GM21390 (cell line): ENCODE measurements around the gene FEN1.

Experiments
- ATAC-seq: cut with Tn5 transposase; IDR thresholded peaks from one replicate; pipeline ENCODE4 v1.9.1; 2021; ENCODE audit not compliant: unreplicated experiment

FEN1 gene, protein sequence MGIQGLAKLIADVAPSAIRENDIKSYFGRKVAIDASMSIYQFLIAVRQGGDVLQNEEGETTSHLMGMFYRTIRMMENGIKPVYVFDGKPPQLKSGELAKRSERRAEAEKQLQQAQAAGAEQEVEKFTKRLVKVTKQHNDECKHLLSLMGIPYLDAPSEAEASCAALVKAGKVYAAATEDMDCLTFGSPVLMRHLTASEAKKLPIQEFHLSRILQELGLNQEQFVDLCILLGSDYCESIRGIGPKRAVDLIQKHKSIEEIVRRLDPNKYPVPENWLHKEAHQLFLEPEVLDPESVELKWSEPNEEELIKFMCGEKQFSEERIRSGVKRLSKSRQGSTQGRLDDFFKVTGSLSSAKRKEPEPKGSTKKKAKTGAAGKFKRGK

DNA sequence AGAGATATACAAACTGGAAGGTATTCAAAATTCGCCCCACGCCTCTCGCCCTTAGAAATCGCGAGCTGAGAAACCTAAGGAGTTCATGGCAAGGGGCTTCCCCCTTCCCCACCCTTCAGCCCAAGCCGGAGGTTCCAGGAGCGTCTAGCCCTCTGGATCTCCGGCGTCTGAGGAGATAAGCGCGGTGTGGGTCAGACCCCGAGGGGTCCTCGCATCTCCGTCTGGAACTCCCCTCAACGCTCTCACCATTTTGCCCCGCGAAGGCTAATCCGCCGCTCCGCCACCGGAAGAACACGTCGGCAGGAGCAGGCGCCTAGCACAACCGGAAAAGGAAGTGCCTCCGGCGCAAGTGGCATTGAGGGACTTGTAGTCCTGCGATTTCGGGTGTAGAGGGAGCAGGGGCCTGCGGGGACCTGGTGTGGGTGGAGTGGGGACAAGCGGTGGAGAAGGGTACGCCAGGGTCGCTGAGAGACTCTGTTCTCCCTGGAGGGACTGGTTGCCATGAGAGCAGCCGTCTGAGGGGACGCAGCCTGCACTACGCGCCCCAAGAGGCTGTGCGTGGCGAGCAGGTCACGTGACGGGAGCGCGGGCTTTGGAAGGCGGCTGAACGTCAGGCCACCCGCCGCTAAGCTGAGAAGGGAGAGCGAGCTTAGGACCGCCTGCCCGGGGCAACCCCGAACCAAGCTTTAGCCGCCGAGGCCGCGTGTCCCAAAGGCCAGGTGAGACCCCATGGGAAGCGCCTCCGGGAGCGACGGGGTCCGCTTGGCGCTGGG, at the start of gene FEN1, which contains the start of gene TMEM258:
Gene FEN1, plus strand, starts transcription at position 602 of the 773 bp plus-strand sequence. CDS start 2,451 bp downstream, outside the sequence.
Gene TMEM258, minus strand, starts transcription at position 290 of the 773 bp plus-strand sequence. Its CDS starts 41 bp downstream, at position 249.
- ATAC-seq = peak; percentile 87

- ATAC-seq = no peak
Measured at GRCh38 chr11:61743486-61744095, 49.1 kb upstream of the FEN1 start.

GRCh38 chr11:61744181-61744580, 48.5 kb upstream of the FEN1 start:
- ATAC-seq = no peak

- no peak for ATAC-seq
Measured at GRCh38 chr11:61744609-61745156, 48.0 kb upstream of the FEN1 start.

DNA sequence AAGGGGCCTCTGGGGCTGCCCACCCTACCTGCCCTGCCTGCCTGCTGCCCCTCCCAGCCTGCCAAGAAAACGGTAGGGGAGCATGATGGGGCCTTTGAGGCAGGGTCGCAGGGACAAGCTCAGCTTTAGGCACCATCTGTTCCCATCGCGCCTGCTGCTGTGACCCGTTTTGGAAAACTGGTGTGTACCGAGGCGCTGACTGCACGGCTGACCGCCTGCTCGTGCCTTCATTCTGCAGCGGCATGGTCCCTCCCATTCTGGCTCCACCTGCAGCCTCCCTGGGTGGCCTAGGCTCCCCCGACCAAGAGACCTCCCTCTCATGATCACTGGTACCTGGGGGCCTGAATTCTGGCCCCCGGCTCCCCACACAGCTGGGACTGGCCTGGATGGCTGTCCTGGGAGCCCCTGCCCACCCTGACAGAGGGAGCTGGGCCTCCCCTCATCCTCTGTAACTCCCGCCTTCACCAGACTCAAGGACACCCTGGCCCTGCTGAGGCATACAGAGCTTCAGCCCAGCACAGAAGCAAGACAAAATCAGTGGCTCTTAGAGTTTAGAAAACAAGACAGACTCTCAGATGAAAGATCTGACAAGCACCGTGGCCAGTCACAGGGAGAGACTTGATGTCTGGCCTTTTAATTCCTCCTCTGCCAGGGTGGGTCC, 46.8 kb upstream of the FEN1 start:
- no peak for ATAC-seq

DNA sequence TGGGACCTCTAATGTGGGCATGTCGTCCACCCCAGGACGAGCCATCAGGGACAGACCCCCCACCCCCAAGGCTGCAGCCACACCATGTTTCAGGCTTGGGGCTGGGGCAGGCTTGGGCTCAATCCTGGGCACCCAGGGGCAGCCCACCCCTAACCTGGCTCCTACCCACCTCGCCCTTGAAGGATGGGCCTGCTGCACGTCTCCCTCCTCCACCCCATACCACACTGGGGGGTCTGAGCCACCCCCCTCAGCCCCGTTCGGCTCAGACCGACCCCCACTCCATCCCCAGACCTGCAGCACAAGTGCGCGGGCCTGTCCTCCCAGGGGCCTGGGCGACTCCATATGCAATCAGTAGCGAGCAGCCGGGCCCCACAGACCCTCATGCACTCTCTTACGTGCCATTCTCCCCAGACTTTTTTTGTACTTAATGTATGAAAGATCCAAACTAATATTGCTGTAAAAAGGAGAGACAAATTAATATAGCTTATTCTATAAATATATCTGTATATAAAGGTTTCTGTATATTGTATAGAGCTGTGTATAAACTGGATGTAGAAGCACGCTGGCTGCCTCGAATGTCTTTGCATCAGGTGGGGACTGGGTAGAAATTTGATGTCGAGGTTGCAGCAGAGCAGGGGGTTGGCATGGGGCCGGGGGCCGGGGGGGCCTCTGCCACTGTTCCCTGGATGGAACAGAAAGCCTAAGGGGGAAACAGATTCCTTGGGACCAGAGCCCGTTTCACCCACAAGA, 46.1 kb upstream of the FEN1 start:
- no peak for ATAC-seq

GRCh38 chr11:61747192-61747966, 45.3 kb upstream of the FEN1 start:
- ATAC-seq = peak; percentile 61

DNA sequence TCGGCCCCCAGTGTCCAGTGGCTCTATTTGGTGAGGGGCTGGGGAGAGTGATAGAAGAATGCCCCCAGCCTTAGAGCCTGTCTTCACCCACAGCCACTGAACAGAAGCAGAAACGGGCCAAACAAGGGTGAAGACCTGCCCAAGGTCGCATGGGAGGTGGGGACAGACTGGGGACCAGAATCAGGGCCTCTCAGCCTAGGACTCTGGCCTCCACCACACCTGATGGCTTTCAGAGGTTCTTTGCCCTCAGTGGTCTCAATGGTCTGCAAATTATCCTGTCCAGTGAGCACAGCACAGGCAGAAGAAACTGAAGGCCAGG, 44.8 kb upstream of the FEN1 start:
- ATAC-seq = no peak

DNA sequence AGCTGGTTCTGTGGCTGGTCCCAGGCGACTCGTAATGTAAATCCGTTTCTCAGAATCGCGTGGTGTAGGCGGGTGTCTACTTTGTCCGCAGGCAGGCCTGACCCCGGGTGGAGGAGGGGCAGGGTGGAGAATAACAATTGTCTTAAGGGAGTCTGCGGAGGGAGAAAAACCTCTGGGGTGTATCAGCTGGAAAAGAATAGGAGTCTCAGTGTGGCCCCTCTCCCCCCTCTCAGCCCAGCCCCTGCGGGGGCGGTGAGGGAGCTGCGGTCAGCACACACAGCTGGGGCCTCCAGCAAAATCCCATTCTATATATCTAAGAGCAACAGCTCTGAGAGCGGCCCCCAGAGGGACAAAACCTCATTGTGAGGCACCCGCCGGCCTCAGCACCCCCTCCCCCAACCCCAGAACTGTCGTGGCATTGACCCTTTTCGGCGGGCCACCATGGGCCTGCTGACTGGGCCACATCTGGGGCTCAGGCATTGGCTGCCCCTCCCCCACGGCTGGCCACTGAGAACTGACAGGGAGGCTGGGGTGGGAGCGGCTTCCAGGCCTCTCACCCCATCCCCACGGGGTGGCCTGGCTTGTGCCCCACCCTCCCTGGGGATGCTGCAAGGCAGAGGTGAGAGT, 43.0 kb upstream of the FEN1 start:
- ATAC-seq = no peak

DNA sequence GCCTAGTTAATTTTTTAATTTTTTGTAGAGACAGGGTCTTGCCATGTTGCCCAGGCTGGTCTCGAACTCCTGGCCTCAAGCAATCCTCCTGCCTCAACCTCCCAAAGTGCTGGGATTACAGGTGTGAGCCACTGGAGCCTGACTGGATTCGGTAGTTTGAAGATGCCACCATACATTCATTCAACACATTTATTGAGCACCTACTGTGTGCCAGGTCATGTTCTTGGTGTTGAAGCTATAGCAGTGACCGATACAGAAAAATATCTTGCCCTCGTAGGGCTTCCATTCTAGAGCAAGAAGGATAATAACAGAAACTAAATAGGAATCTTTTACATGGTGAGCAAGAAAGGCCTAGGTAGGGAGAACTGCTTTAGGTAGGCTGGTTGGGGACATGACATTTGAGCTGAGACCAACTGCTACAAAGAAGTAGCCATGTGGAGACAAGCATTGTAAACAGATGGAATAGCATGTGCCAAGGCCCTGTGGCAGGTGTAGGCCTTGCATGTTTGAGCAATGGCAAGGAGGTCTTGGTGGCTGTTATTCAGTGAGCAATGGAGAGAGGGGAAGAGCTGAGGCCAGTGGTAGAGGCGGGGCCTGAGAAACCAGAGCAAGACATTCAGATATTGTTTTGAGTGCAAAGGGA, 42.0 kb upstream of the FEN1 start:
- ATAC-seq = no peak

GRCh38 chr11:61751384-61751783, 41.3 kb upstream of the FEN1 start:
- ATAC-seq = no peak

DNA sequence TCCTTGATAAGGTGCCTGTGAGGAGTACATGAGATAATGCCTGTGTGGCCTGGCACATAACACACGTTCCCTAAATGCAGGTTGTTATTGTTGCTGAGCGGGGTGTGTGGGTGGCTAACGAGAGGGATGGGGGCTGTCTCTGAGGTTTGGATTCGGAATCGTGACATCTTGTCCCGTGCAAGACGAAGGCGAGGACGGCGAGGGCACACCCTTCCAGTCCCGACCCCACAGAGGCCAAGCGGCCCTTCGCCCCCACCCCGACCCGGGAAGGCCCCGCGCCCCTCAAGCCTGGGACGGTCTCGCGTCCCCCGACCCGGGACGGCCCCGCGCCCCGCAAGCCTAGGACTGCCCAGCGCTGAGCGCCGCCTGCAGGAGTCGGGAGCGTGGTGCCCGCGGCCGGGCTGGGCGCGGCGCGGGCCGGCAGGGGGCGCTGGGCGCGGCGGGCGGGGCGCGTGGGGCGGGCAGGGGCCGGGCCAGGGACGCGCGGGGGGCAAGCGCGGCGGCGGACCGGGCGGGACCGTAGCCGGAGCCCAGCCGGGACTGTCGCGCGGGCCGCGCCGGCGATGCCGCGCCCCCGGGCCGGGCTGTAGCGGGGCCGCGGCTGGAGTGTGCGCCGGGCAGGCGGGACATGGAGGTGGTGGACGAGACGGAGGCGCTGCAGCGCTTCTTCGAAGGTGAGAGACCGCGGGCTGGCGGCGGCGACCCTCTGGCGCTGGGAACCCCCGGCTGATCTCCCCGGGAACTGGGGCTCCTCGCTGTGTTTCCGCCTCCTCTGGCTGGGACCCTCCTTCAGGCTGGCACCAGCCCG, 40.4 kb upstream of the FEN1 start, which contains the start of gene MYRF:
Gene MYRF, plus strand, starts transcription at position 520 of the 808 bp plus-strand sequence. Its CDS starts 109 bp downstream, at position 629.
- ATAC-seq = peak; percentile 44

DNA sequence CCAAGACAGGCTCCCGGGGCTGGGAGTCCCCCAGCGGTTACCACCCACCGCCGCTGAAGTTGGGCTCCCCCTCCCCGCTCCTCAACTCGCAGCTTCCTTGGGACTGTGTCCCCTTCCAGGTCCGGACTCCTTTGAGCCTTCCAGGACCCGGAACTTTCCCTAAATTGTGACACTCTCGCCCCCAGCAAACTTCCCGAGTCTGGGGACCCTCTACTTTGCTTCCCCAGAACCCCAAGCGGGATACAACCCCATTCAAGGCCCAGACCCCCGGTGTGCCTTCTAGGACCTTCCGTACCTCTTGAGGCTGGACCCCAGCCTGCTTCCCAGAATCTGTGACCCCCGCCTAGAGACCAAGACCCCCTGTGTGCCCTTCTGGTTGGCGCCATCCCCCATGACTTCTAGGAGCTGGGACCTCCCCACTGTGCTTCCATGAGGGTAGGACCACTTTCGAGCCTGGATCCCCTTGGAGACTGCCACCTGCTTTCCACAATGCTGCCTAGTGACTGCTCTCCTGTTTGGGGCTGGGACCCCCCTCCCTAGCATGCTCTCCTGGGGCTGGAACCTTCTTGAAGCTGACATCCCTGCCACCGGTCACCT, 39.7 kb upstream of the FEN1 start:
- no peak for ATAC-seq

DNA sequence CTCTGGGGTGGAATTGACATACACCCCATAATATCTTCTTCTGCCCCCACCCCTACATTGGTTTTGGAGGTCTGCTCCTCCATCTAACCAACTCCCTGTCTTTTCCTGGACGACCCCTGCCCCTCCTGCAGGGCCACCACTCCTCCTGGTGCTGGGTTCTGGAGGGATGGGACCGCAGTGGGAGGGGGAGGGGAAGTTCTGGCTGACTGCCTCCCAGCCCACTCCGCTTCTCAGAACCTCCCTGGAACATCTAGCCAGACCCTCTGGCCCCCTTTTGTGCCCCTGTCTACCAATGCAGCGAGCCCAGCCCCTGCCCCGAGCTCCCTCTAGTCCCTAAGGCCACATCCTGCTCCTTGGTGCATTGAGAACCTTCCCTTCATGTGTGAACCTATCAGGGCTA, 39.0 kb upstream of the FEN1 start:
- ATAC-seq = no peak

DNA sequence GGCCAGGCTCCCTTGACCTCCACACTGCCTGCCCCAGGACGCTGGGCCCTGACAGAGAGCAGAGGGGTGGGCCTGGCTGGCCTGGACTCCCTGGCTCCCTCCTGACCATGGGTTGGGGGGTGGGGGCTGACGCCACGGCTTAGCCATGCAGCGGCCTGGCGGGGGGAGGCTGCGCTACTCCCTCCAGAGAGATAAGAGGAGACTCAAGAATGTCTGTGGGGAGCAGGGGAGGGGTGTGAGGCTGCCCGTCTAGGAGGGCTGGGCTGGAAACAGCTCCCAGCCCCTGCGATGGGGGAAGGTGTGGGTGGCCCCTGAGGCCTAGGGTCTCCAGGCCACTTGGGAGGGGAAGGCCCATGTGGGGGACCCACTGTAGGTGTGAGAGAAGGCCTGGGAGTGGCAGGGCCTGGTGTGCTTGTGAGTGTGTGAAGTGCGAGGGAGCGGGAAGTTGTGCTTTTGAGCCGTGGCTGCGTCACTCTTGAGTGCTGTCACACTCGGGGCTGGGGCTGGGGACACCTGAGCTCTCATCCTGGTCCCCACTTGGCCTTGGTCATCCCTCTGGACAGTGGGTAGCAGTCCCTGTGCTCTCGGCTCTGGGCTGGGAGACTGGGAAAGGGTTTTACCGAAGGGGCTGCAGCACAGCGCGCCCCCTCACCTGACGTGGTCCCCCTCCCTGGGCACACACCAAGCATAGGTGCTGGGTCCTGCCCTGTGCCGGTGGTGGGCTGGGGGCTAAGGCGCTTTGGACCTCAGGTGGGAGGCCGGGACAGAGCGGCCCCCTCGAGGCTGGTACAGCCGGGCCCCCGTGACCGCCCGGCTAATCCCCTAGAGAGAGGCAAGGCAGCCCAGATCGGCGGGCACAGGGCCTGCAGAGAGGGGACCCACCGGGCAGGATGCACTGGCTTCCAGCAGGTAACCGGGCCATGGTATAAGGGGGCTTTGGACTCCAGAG, 37.9 kb upstream of the FEN1 start:
- no peak for ATAC-seq

GRCh38 chr11:61756147-61756451, 36.6 kb upstream of the FEN1 start:
- ATAC-seq = no peak
